ENCODE data around the gene DNAJC3. TPM values are rescaled to one million over a fixed set of nuclear protein-coding genes. Genes with fewer than 3 reads are reported as not detected.
A peak's percentile ranks its signal among the peaks of the same experiment; 100 is the strongest.
"Not testable (repeated sequence)": the region's sequence is repeated elsewhere in the genome, so short reads cannot be mapped to it uniquely, and the experiment has no call there.

DNAJC3 gene
- total RNA-seq, 4 donors from 2014 or later: 16.9 to 67.6 (median 53.5) TPM

DNA sequence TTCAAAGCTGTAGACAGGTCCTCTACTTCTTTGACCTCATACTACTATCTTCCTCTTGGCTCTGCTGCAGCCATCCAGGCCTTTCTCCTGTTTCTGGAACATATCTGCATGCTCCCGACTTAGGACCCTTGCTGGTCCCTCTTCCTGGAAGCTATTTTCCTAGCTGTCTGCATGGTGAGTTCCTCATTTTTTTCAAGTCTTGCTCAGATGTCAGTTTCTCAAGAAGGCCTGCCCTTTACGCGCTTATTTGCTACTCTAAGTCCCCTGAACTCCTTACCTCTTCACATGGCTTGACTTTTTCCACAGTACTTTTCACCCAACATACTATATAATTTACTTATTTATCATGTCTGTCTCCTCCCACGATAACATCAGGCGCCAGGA, 31.4 kb downstream of the DNAJC3 start:
- peak overlapping the region in 1 of 2 donors; percentile 23 for H3K27ac ChIP-seq
- H3K4me3 ChIP-seq: no peak overlapping the region
- DNase-seq: no peak
- H3K27me3 ChIP-seq: no peaks in the 10 kb centered on the region
- intact Hi-C loops (cut with DNase I; ENCODE audit: low total_unique reads): no loop called here
- no peak for TF ChIP-seq POLR2A (IDR thresholded peaks at IDR 0.05)
- no peak for TF ChIP-seq CTCF (IDR thresholded peaks at IDR 0.05)
- no peaks in the 10 kb centered on the region for H3K36me3 ChIP-seq
- no peaks in the 10 kb centered on the region for H3K9me3 ChIP-seq
- H3K4me1 ChIP-seq: no peaks in the 10 kb centered on the region

GRCh38 chr13:95708811-95709500, 32.0 kb downstream of the DNAJC3 start:
- Histone ChIP-seq H3K4me3 (no peak overlapping the region), H3K9me3 (no peaks in the 10 kb centered on the region), H3K4me1 (no peaks in the 10 kb centered on the region), H3K27me3 (no peaks in the 10 kb centered on the region), H3K27ac (peak overlapping the region in 1 of 2 donors; percentile 23), H3K36me3 (no peaks in the 10 kb centered on the region)
- no peak for DNase-seq
- no peak for TF ChIP-seq CTCF (IDR thresholded peaks at IDR 0.05)
- intact Hi-C loops (cut with DNase I; ENCODE audit: low total_unique reads): no loop called here

- no peak for DNase-seq
- H3K36me3 ChIP-seq: no peaks in the 10 kb centered on the region
- H3K4me3 ChIP-seq: no peak overlapping the region
- H3K27ac ChIP-seq: no peak overlapping the region
- no peaks in the 10 kb centered on the region for H3K4me1 ChIP-seq
- TF ChIP-seq CTCF (IDR thresholded peaks at IDR 0.05): no peak
- no peak for TF ChIP-seq POLR2A (IDR thresholded peaks at IDR 0.05)
- no peaks in the 10 kb centered on the region for H3K27me3 ChIP-seq
- H3K9me3 ChIP-seq: no peaks in the 10 kb centered on the region
- intact Hi-C loops (cut with DNase I; ENCODE audit: low total_unique reads): no loop called here
Observed at GRCh38 chr13:95710313-95710712, 33.4 kb downstream of the DNAJC3 start.

- intact Hi-C loops (cut with DNase I; ENCODE audit: low total_unique reads); DNase-seq; H3K4me3 ChIP-seq; H3K9me3 ChIP-seq; H3K27me3 ChIP-seq; H3K27ac ChIP-seq; H3K4me1 ChIP-seq; H3K36me3 ChIP-seq: not testable (repeated sequence)
Observed at GRCh38 chr13:95712846-95713245, 35.9 kb downstream of the DNAJC3 start.

DNA sequence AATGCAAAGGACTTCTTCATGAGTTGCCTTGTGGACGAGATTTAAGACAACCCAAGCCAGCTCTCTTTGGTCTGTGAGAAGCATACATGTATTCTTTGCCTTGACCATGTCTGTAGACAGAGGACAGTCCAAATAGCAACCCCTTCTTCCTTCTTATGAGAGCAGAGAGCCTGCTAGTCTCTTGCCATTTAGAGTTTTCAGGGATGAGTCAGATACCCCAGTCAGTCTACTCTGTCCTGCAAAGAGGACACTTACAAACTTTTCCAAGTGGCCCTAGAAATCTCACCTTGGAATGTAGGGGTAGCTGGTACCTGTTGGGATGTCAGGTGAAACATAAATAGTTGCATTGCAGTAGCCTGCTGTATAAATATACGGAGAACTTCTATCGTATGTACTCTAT, 36.7 kb downstream of the DNAJC3 start:
- H3K4me3 ChIP-seq: no peak overlapping the region
- DNase-seq: no peak
- no peaks in the 10 kb centered on the region for H3K27me3 ChIP-seq
- H3K36me3 ChIP-seq: no peaks in the 10 kb centered on the region
- H3K4me1 ChIP-seq: no peaks in the 10 kb centered on the region
- no peaks in the 10 kb centered on the region for H3K9me3 ChIP-seq
- intact Hi-C loops (cut with DNase I; ENCODE audit: low total_unique reads): no loop called here
- H3K27ac ChIP-seq: no peak overlapping the region
- no peak for TF ChIP-seq POLR2A (IDR thresholded peaks at IDR 0.05)
- TF ChIP-seq CTCF (IDR thresholded peaks at IDR 0.05): no peak
